Eye (tissue), 1 donor: ENCODE data around the gene TRA2B.
"Not testable (repeated sequence)": the region's sequence is repeated elsewhere in the genome, so short reads cannot be mapped to it uniquely, and the experiment has no call there.

ENCODE experiments used
- DNase-seq: peaks from one replicate; pipeline ENCODE4 v3.0.0-alpha.2; 2015

TRA2B gene

GRCh38 chr3:185925353-185925752 is 12.5 kb downstream of the TRA2B start:
- no peak for DNase-seq

- no peak for DNase-seq
These were observed 13.4 kb downstream of the TRA2B start for GRCh38 chr3:185924375-185924774.

- DNase-seq = no peak
These were observed 17.6 kb downstream of the TRA2B start for GRCh38 chr3:185920184-185920583.

GRCh38 chr3:185916042-185916833 is 21.6 kb downstream of the TRA2B start:
- no peak for DNase-seq

- no peak for DNase-seq
These were observed 22.2 kb downstream of the TRA2B start for GRCh38 chr3:185915642-185916041.

GRCh38 chr3:185914911-185915629 is 22.7 kb downstream of the TRA2B start:
- DNase-seq = no peak

- DNase-seq = no peak
These were observed 24.6 kb downstream of the TRA2B start for GRCh38 chr3:185912929-185913901.

GRCh38 chr3:185912512-185912911 is 25.3 kb downstream of the TRA2B start:
- DNase-seq = no peak

GRCh38 chr3:185911076-185911448 is 26.8 kb downstream of the TRA2B start:
- DNase-seq = not testable (repeated sequence)

GRCh38 chr3:185910322-185911075 is 27.3 kb downstream of the TRA2B start:
- not testable (repeated sequence) for DNase-seq

- not testable (repeated sequence) for DNase-seq
These were observed 27.9 kb downstream of the TRA2B start for GRCh38 chr3:185909913-185910312.

GRCh38 chr3:185900228-185900627 is 37.6 kb downstream of the TRA2B start:
- DNase-seq = peak; percentile 18

- DNase-seq = no peak
These were observed 41.2 kb downstream of the TRA2B start for GRCh38 chr3:185896636-185897035.

GRCh38 chr3:185887066-185887465 is 50.7 kb downstream of the TRA2B start:
- no peak for DNase-seq

- no peak for DNase-seq
These were observed 53.2 kb downstream of the TRA2B start for GRCh38 chr3:185884641-185885040.

GRCh38 chr3:185881926-185882325 is 55.9 kb downstream of the TRA2B start:
- DNase-seq = no peak

- DNase-seq = no peak
These were observed 57.2 kb downstream of the TRA2B start for GRCh38 chr3:185880600-185880999.

GRCh38 chr3:185878920-185879319 is 58.9 kb downstream of the TRA2B start:
- DNase-seq = no peak

- DNase-seq = no peak
These were observed 63.7 kb downstream of the TRA2B start for GRCh38 chr3:185874119-185874518.

GRCh38 chr3:185867650-185868049 is 70.2 kb downstream of the TRA2B start:
- no peak for DNase-seq

GRCh38 chr3:185866995-185867394 is 70.8 kb downstream of the TRA2B start:
- DNase-seq = no peak

GRCh38 chr3:185866555-185866954 is 71.3 kb downstream of the TRA2B start:
- no peak for DNase-seq
